Activated CD8-positive, alpha-beta memory T cell treated with anti-CD3 and anti-CD28 coated beads, Interleukin-2, amount 50 U/mL, for 4 hours (primary cell): ENCODE measurements around the gene TBC1D22A.

Experiments used
- DNase-seq: peaks from one replicate; pipeline ENCODE4 v3.0.0-alpha.2; 2020

Gene TBC1D22A

GRCh38 chr22:46862418-46863324 lies 100.2 kb downstream of the TBC1D22A start:
- DNase-seq, result no peak

DNA sequence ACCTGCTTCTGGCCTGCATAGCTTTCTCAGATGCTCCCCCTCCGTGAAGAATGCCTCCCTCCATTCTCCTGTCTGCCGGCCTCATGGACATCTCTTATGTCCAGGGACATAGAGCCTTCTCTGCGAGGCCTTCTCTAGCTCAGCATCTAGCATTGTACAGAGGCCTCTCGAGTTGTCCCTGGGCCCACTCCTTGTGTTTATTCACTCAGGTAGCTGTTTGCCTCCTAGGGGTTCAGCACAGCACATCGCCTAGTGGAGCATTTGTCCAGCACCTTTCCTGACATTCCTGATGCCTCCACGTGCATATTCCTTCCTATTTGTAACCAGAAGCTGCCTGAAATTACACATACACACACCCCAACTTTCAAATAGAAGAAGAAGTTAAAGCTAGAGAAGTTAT lies 101.3 kb downstream of the TBC1D22A start:
- no peak for DNase-seq

- DNase-seq, result no peak
Observed at GRCh38 chr22:46864314-46865051, 102.0 kb downstream of the TBC1D22A start.

DNA sequence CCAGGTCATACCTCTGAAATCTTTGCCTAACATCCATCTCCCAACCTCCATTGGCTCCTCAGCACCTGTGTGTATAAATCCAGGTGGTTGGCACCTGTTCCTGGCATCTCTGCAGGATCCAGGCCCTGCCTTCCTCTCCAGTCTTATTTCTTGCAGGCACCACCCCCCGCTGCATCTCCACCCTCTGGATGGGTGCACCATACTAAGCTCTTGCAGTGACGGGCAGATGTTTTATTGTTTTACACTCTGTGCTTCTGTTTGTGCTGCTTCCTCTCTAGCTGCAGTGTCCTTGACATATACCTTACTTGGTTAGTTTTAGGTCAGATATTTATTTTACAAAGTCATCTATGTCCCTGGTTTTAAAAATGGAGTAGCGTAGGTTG lies 102.6 kb downstream of the TBC1D22A start:
- no peak for DNase-seq

DNA sequence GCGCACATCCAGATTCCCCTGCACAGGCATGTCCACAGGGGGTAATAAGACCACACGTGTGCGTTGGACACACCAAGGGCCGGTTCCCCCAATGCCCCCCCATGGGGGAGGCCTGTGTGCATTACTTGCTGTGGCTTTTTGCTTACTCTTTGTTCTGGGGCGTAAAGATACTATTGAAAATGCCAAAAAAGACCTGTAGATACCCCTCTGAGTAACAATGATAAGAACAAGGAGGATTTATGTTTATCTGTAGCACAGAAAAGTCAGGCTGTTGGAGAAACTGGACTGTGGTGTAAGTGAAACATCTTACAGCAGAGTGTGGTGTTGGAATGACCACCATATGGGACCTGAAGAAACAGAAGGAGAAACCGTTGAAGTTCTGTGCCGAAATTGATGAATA lies 103.2 kb downstream of the TBC1D22A start:
- no peak for DNase-seq

GRCh38 chr22:46866591-46866990 lies 104.1 kb downstream of the TBC1D22A start:
- no peak for DNase-seq

DNA sequence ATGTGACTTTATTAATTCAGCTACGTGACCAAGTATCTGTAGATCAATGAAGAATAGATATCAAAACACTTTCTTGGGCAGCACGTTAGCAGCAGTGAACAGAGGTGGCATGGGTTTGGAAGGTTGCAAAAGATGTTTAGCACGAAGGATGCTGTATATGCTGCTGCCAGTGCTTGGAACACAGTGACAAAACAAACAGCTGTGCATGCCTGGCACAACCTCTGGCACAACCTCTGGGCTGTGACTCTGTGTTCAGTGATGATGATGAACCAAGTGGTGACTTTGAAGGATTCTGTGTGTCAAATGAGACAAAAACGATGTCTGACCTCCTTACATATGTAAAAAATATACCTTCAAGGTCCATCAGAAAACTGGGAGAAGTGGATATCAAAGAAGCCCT lies 104.7 kb downstream of the TBC1D22A start:
- no peak for DNase-seq

- no peak for DNase-seq
Observed at GRCh38 chr22:46869329-46869728, 106.9 kb downstream of the TBC1D22A start.

GRCh38 chr22:46869831-46870441 lies 107.5 kb downstream of the TBC1D22A start:
- DNase-seq, result no peak

GRCh38 chr22:46871826-46872225 lies 109.4 kb downstream of the TBC1D22A start:
- DNase-seq, result no peak

DNA sequence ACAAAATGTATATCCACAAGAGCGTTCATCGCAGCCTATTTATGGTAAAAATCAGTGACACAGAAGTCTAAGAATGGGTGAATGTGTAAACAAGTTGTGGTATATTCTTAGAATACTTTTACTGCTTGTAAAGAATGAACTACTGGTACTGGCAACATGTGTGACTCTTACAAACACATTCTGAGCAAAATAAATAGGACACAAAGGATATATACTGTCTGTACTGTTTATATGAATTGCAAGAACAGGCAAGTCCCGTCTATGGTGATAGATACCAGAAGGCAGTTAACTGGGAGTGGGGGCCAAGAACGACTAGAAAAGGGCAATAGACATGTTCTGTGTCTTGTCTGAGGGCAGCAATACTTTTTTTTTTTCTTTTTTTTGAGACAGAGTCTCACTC lies 112.6 kb downstream of the TBC1D22A start:
- DNase-seq, result no peak

GRCh38 chr22:46876357-46876934 lies 114.0 kb downstream of the TBC1D22A start:
- DNase-seq, result no peak

DNA sequence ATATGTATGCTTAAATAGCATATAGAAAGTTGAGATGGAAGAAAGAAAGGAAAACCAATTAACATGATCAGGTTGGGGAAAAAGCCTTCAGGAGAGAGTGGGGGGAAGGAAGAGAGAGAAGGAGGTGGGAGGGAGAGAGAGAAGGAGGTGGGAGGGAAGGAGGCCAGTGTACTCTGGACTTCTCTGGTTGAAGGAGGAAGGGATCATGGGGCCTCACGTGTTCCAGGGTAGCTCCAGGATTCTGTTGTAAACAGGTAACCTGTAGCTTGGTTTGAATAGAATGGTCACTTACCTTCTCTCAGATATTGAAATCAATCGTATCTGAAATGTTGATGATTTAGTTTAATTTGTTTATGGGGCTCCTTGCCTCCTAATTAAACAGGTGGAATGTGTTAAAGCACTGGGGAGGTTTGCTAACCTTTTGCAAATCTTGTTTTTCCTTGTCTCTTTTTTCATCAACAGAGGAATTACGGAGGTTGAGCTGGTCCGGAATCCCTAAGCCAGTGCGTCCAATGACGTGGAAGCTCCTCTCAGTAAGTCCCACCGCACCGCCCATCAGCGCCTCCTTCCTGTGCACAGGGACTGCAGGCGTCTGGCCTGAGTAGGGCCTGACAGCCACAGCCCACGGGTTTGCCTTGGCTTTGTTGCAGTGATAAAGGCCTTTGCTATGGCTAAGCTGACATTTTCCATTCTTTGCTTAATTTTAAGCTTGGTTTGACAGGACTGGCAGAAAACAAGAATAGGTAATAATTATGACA lies 115.9 kb downstream of the TBC1D22A start:
- DNase-seq, result no peak

GRCh38 chr22:46879083-46879482 lies 116.6 kb downstream of the TBC1D22A start:
- DNase-seq, result no peak

DNA sequence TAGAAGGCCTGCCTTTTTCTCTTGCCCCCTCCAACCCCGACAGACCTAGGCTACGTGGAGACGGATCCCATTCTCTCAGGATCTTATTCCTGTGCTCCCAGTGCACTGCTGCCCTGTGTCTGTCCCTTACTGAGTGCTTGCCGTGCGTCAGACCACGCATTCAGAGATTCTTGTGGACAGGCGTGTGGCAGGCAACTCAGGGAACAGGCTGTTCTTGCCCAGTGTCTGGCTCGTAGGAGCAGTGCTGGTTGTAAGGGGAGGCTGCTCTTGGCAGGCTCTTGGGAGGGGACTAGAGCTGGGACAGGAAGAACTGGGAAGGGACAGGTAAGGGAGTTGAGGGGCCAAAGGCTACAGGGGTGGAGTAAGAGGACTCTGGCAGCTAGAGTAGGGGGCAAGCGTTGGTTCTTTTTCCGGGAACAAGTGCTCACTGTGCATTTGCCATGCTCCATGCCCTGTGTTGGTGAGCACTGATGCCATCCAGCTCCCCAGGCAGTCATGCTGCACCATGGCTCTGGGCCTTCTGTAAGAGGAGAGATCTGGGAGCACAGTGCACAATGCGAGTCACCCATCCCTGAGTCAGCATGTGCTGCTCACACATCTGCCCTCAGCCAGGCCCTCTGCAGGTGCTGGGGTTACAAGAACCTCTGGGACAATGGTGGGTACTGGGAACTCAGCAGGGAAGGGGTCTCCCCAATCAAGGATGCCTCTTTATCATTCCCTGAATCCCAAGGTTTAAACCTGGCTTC lies 119.1 kb downstream of the TBC1D22A start:
- DNase-seq, result no peak

- no peak for DNase-seq
Observed at GRCh38 chr22:46883092-46883910, 120.9 kb downstream of the TBC1D22A start.

- DNase-seq, result no peak
Observed at GRCh38 chr22:46884365-46884764, 121.9 kb downstream of the TBC1D22A start.

- no peak for DNase-seq
Observed at GRCh38 chr22:46887978-46888377, 125.5 kb downstream of the TBC1D22A start.

DNA sequence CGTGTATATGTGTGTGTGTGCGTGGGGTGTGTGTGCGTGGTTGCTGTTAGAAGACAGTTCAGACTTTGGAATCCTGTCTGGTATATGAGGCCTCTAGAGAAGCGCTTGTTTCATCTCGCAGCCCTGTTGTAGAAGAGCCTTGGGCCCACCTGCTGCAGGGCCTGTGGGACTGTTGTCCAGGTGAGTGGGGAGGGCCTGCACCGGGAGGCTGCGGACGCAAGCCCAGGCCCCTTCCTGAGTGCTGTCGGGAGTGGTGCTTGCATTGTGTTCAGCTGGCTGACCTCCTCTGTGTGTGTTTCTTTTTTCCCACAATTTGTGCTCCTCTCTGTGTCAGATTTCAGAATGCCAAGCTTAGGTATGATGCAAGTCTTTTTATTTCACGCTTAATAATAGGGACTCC lies 128.4 kb downstream of the TBC1D22A start:
- no peak for DNase-seq

DNA sequence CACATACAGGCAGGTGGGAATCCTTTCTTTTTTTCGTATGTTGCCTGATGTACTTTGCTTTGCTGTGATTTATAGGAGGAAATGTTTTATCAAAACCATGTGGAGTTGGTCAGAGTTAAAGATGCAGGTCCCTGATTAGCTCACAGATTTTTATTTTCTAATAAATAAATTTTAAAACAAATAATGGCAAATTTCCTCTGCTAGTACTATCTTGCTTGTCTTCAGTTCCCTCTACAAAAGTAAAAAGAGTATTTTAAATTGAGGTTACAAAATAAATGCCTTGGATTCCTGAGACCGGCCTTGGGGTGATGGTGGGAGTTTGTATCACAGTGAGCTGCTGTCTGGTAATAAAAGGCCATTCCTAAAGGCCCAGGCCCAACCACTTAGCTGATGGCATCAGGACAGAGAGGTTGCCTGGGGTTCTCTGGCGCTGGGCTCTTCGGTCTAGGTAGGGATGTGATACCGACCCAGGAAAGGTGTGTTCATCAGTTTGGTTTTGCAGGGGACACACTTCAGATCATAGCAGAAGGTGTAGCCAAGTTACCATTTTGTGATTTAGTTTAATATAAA lies 129.0 kb downstream of the TBC1D22A start:
- no peak for DNase-seq

GRCh38 chr22:46892866-46893265 lies 130.4 kb downstream of the TBC1D22A start:
- DNase-seq, result no peak
